Measurements from ENCODE around the gene ADARB1.

DNA sequence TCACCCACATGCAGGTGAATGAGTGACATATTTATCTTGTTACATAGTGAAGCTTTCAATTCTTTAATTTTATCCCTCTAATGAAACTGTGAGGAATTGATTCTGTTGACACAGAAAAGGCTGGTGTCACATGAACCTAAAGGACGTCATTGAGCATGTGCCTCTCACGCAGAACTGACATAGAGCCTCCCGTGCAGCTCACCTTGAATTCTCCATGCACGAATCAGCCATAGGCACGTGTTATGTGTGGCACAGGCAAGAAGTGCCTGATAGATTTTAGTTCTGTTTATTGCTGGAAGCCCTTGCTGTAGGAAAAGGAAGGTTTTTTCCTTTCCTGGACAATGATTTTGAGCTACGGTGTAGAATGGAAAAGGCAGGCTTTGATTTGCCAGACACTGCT is 11.3 kb downstream of the ADARB1 start:
- TF ChIP-seq, protein P1, sequence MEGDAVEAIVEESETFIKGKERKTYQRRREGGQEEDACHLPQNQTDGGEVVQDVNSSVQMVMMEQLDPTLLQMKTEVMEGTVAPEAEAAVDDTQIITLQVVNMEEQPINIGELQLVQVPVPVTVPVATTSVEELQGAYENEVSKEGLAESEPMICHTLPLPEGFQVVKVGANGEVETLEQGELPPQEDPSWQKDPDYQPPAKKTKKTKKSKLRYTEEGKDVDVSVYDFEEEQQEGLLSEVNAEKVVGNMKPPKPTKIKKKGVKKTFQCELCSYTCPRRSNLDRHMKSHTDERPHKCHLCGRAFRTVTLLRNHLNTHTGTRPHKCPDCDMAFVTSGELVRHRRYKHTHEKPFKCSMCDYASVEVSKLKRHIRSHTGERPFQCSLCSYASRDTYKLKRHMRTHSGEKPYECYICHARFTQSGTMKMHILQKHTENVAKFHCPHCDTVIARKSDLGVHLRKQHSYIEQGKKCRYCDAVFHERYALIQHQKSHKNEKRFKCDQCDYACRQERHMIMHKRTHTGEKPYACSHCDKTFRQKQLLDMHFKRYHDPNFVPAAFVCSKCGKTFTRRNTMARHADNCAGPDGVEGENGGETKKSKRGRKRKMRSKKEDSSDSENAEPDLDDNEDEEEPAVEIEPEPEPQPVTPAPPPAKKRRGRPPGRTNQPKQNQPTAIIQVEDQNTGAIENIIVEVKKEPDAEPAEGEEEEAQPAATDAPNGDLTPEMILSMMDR (IDR thresholded peaks at IDR 0.05; ENCODE audit: borderline replicate concordance, extremely low read depth, low read length, poor library complexity, severe bottlenecking): no peak
- no peak for TF ChIP-seq EZH2 (IDR thresholded peaks at IDR 0.05; ENCODE audit: borderline replicate concordance, low read depth, low read length, severe bottlenecking)
